HFFc6 (cell line): Measurements from ENCODE around the gene KLRC2. TPM values are rescaled to one million over a fixed set of nuclear protein-coding genes. Genes with fewer than 3 reads are reported as not detected.
"Not testable (repeated sequence)": the region's sequence is repeated elsewhere in the genome, so short reads cannot be mapped to it uniquely, and the experiment has no call there.

Experiments
- DNase-seq: peaks from one replicate; pipeline ENCODE4 v3.0.0-alpha.2; 2018
- H3K27ac Mint-ChIP-seq: 2 replicates; pipeline ENCODE4 v1.8.0; 2020; ENCODE audit warnings: mild to moderate bottlenecking, mixed read lengths
- H3K27me3 Mint-ChIP-seq: 2 replicates; pipeline ENCODE4 v1.8.0; 2021; ENCODE audit warnings: mild to moderate bottlenecking, moderate library complexity, mixed read lengths; ENCODE audit not compliant: insufficient read depth
- H3K36me3 Mint-ChIP-seq: 2 replicates; pipeline ENCODE4 v1.8.0; 2021; ENCODE audit warnings: low read depth, mixed read lengths
- H3K4me1 Mint-ChIP-seq: 2 replicates; pipeline ENCODE4 v1.8.0; 2020; ENCODE audit warnings: low read depth, mixed read lengths
- H3K4me3 Mint-ChIP-seq: 2 replicates; pipeline ENCODE4 v1.8.0; 2020; ENCODE audit warnings: mild to moderate bottlenecking, moderate library complexity, mixed read lengths
- H3K9me3 Mint-ChIP-seq: 2 replicates; pipeline ENCODE4 v1.8.0; 2020; ENCODE audit warnings: mild to moderate bottlenecking, mixed read lengths
- CTCF ChIP-seq: fragments of 200-600 bp; sonication (generic); IDR thresholded peaks from 2 replicates; pipeline ENCODE4 v1.5.0; 2021; ENCODE audit warnings: antibody characterized with exemption, mild to moderate bottlenecking
- total RNA-seq, 6 experiments: library from RNA; stranded (reverse); fragmentation: NEBNext Ultra II Directional; extraction: Animal tissue kit (Norgen Biotek cat#: 25700); gene quantifications; 2 replicates in 1 of 6; 3 replicates in 5 of 6; pipeline ENCODE4 v1.2.3, GENCODE V29; 2021

Gene KLRC2
- total RNA-seq, 6 experiments from 2014 or later, result not detected

- H3K4me3 Mint-ChIP-seq, result no peak overlapping the region
- no peaks in the 10 kb centered on the region for H3K36me3 Mint-ChIP-seq
- H3K9me3 Mint-ChIP-seq, result no peaks in the 10 kb centered on the region
- H3K4me1 Mint-ChIP-seq, result no peaks in the 10 kb centered on the region
- H3K27me3 Mint-ChIP-seq, result peaks cover 4% of the 10 kb centered on the region; the same call in 1 of the 2 replicates
- no peak for TF ChIP-seq CTCF
- H3K27ac Mint-ChIP-seq, result no peak overlapping the region
- DNase-seq, result no peak
Measured at GRCh38 chr12:10404798-10405197, 31.0 kb downstream of the KLRC2 start.

- Mint-ChIP-seq H3K27ac (no peak overlapping the region), H3K9me3 (no peaks in the 10 kb centered on the region), H3K36me3 (no peaks in the 10 kb centered on the region), H3K4me3 (no peak overlapping the region), H3K4me1 (peaks cover 3% of the 10 kb centered on the region), H3K27me3 (no peaks in the 10 kb centered on the region; the same call in 1 of the 2 replicates)
- DNase-seq, result no peak
- no peak for TF ChIP-seq CTCF
Measured at GRCh38 chr12:10400829-10401228, 35.0 kb downstream of the KLRC2 start.

- H3K27me3 Mint-ChIP-seq, result no peaks in the 10 kb centered on the region; the same call in 1 of the 2 replicates
- no peak overlapping the region for H3K27ac Mint-ChIP-seq
- H3K9me3 Mint-ChIP-seq, result no peaks in the 10 kb centered on the region
- H3K4me1 Mint-ChIP-seq, result peaks cover 21% of the 10 kb centered on the region
- no peak for TF ChIP-seq CTCF
- H3K36me3 Mint-ChIP-seq, result no peaks in the 10 kb centered on the region
- no peak for DNase-seq
- H3K4me3 Mint-ChIP-seq, result no peak overlapping the region
Measured at GRCh38 chr12:10398168-10398567, 37.6 kb downstream of the KLRC2 start.

GRCh38 chr12:10397296-10397695 lies 38.5 kb downstream of the KLRC2 start:
- no peaks in the 10 kb centered on the region for H3K9me3 Mint-ChIP-seq
- H3K27me3 Mint-ChIP-seq, result no peaks in the 10 kb centered on the region; the same call in 1 of the 2 replicates
- H3K4me3 Mint-ChIP-seq, result no peak overlapping the region
- no peaks in the 10 kb centered on the region for H3K36me3 Mint-ChIP-seq
- no peak overlapping the region for H3K27ac Mint-ChIP-seq
- peaks cover 25% of the 10 kb centered on the region for H3K4me1 Mint-ChIP-seq
- no peak for DNase-seq
- no peak for TF ChIP-seq CTCF

- peaks cover 26% of the 10 kb centered on the region for H3K4me1 Mint-ChIP-seq
- not testable (repeated sequence) for H3K36me3 Mint-ChIP-seq, H3K27ac Mint-ChIP-seq, H3K27me3 Mint-ChIP-seq, H3K9me3 Mint-ChIP-seq, DNase-seq, H3K4me3 Mint-ChIP-seq
Measured at GRCh38 chr12:10396176-10396575, 39.6 kb downstream of the KLRC2 start.

GRCh38 chr12:10395390-10395998 lies 40.3 kb downstream of the KLRC2 start:
- TF ChIP-seq CTCF, result no peak
- DNase-seq, result peak; percentile 94
- H3K4me3 Mint-ChIP-seq, result peak overlapping the region; percentile 73
- H3K36me3 Mint-ChIP-seq, result no peaks in the 10 kb centered on the region
- H3K27me3 Mint-ChIP-seq, result no peaks in the 10 kb centered on the region; the same call in 1 of the 2 replicates
- no peaks in the 10 kb centered on the region for H3K9me3 Mint-ChIP-seq
- peaks cover 26% of the 10 kb centered on the region for H3K4me1 Mint-ChIP-seq
- peak overlapping the region; percentile 95 for H3K27ac Mint-ChIP-seq

- not testable (repeated sequence) for H3K36me3 Mint-ChIP-seq
Measured at GRCh38 chr12:10394531-10395152, 41.2 kb downstream of the KLRC2 start.

More at GRCh38 chr12:10394531-10395152, 41.2 kb downstream of the KLRC2 start:
- not testable (repeated sequence) for H3K9me3 Mint-ChIP-seq, DNase-seq, H3K27me3 Mint-ChIP-seq
- peaks cover 26% of the 10 kb centered on the region for H3K4me1 Mint-ChIP-seq
- H3K4me3 Mint-ChIP-seq, result peak overlapping the region; percentile 73; the same call in 1 of the 2 replicates
- H3K27ac Mint-ChIP-seq, result peak overlapping the region; percentile 95
